ENCODE data around the gene BMS1. TPM values are rescaled to one million over a fixed set of nuclear protein-coding genes. Genes with fewer than 3 reads are reported as not detected.
A peak's percentile ranks its signal among the peaks of the same experiment; 100 is the strongest.

Gene BMS1
- polyA plus RNA-seq, 2 donors: 4.5 to 8.2 TPM

- H3K27me3 ChIP-seq (ENCODE audit: control insufficient read depth in 1 of 2, insufficient read depth in 2 of 2, low read length in 2 of 2): peaks cover 3 to 4% of the 10 kb centered on the region in 2 donors
- 1% methylated on average over 78 to 89 of the region's 89 CpGs for WGBS, 2 donors
- no peaks in the 10 kb centered on the region for H3K36me3 ChIP-seq (ENCODE audit: control insufficient read depth in 2 of 2, insufficient read depth in 2 of 2, low read length in 1 of 2)
- H3K27ac ChIP-seq (ENCODE audit: low read depth in 2 of 2, low read length in 1 of 2): no peak overlapping the region
- H3K4me1 ChIP-seq (ENCODE audit: control insufficient read depth in 2 of 2, insufficient read depth in 2 of 2, low read length in 1 of 2): peaks cover 2 to 16% of the 10 kb centered on the region in 2 donors
- peak overlapping the region; percentile 46 to 52 for H3K4me3 ChIP-seq (ENCODE audit: low read depth in 1 of 2, low read length in 2 of 2)
- H3K9me3 ChIP-seq (ENCODE audit: control insufficient read depth in 2 of 2, insufficient read depth in 1 of 2, low read depth in 1 of 2, low read length in 1 of 2): peaks cover 0 to 2% of the 10 kb centered on the region in 2 donors
Observed at GRCh38 chr10:42754155-42755027, 28.2 kb upstream of the BMS1 start.

GRCh38 chr10:42755028-42755451, 27.6 kb upstream of the BMS1 start:
- H3K27me3 ChIP-seq (ENCODE audit: control insufficient read depth in 1 of 2, insufficient read depth in 2 of 2, low read length in 2 of 2): peaks cover 3 to 4% of the 10 kb centered on the region in 2 donors
- WGBS, 2 donors: 6 to 13% methylated on average over 40 to 45 of the region's 45 CpGs
- no peak overlapping the region for H3K27ac ChIP-seq (ENCODE audit: low read depth in 2 of 2, low read length in 1 of 2)

GRCh38 chr10:42755556-42756093, 27.0 kb upstream of the BMS1 start:
- Histone ChIP-seq H3K27me3 (ENCODE audit: control insufficient read depth in 1 of 2, insufficient read depth in 2 of 2, low read length in 2 of 2) (peaks cover 3 to 4% of the 10 kb centered on the region in 2 donors), H3K27ac (ENCODE audit: low read depth in 2 of 2, low read length in 1 of 2) (no peak overlapping the region), H3K4me1 (ENCODE audit: control insufficient read depth in 2 of 2, insufficient read depth in 2 of 2, low read length in 1 of 2) (peaks cover 2 to 16% of the 10 kb centered on the region in 2 donors), H3K36me3 (ENCODE audit: control insufficient read depth in 2 of 2, insufficient read depth in 2 of 2, low read length in 1 of 2) (no peaks in the 10 kb centered on the region), H3K4me3 (ENCODE audit: low read depth in 1 of 2, low read length in 2 of 2) (no peak overlapping the region), H3K9me3 (ENCODE audit: control insufficient read depth in 2 of 2, insufficient read depth in 1 of 2, low read depth in 1 of 2, low read length in 1 of 2) (peaks cover 0 to 2% of the 10 kb centered on the region in 2 donors)
- WGBS, 2 donors: 69 to 81% methylated on average over 9 to 10 of the region's 10 CpGs

More at GRCh38 chr10:42755028-42755451, 27.6 kb upstream of the BMS1 start:
- Histone ChIP-seq H3K4me3 (ENCODE audit: low read depth in 1 of 2, low read length in 2 of 2) (peak overlapping the region; percentile 46 to 52), H3K4me1 (ENCODE audit: control insufficient read depth in 2 of 2, insufficient read depth in 2 of 2, low read length in 1 of 2) (peaks cover 2 to 16% of the 10 kb centered on the region in 2 donors), H3K9me3 (ENCODE audit: control insufficient read depth in 2 of 2, insufficient read depth in 1 of 2, low read depth in 1 of 2, low read length in 1 of 2) (peaks cover 0 to 2% of the 10 kb centered on the region in 2 donors), H3K36me3 (ENCODE audit: control insufficient read depth in 2 of 2, insufficient read depth in 2 of 2, low read length in 1 of 2) (no peaks in the 10 kb centered on the region)

GRCh38 chr10:42767906-42768305, 14.7 kb upstream of the BMS1 start:
- Histone ChIP-seq H3K27me3 (ENCODE audit: control insufficient read depth in 1 of 2, insufficient read depth in 2 of 2, low read length in 2 of 2) (no peaks in the 10 kb centered on the region), H3K4me1 (ENCODE audit: control insufficient read depth in 2 of 2, insufficient read depth in 2 of 2, low read length in 1 of 2) (no peaks in the 10 kb centered on the region), H3K27ac (ENCODE audit: low read depth in 2 of 2, low read length in 1 of 2) (no peak overlapping the region), H3K36me3 (ENCODE audit: control insufficient read depth in 2 of 2, insufficient read depth in 2 of 2, low read length in 1 of 2) (no peaks in the 10 kb centered on the region), H3K9me3 (ENCODE audit: control insufficient read depth in 2 of 2, insufficient read depth in 1 of 2, low read depth in 1 of 2, low read length in 1 of 2) (peaks cover 0 to 2% of the 10 kb centered on the region in 2 donors), H3K4me3 (ENCODE audit: low read depth in 1 of 2, low read length in 2 of 2) (no peak overlapping the region)
- 86 to 89% methylated on average over 20 of the region's 20 CpGs for WGBS, 2 donors

GRCh38 chr10:42768581-42769152, 13.9 kb upstream of the BMS1 start:
- no peaks in the 10 kb centered on the region for H3K36me3 ChIP-seq (ENCODE audit: control insufficient read depth in 2 of 2, insufficient read depth in 2 of 2, low read length in 1 of 2)
- H3K4me1 ChIP-seq (ENCODE audit: control insufficient read depth in 2 of 2, insufficient read depth in 2 of 2, low read length in 1 of 2): no peaks in the 10 kb centered on the region
- WGBS, 2 donors: 93 to 95% methylated on average over 18 of the region's 18 CpGs
- no peak overlapping the region for H3K27ac ChIP-seq (ENCODE audit: low read depth in 2 of 2, low read length in 1 of 2)
- peaks cover 0 to 2% of the 10 kb centered on the region in 2 donors for H3K9me3 ChIP-seq (ENCODE audit: control insufficient read depth in 2 of 2, insufficient read depth in 1 of 2, low read depth in 1 of 2, low read length in 1 of 2)
- no peaks in the 10 kb centered on the region for H3K27me3 ChIP-seq (ENCODE audit: control insufficient read depth in 1 of 2, insufficient read depth in 2 of 2, low read length in 2 of 2)
- H3K4me3 ChIP-seq (ENCODE audit: low read depth in 1 of 2, low read length in 2 of 2): no peak overlapping the region

- H3K4me1 ChIP-seq (ENCODE audit: control insufficient read depth in 2 of 2, insufficient read depth in 2 of 2, low read length in 1 of 2): no peaks in the 10 kb centered on the region
- no peak overlapping the region for H3K27ac ChIP-seq (ENCODE audit: low read depth in 2 of 2, low read length in 1 of 2)
- WGBS, 2 donors: 88 to 90% methylated on average over 10 of the region's 10 CpGs
- peaks cover 0 to 2% of the 10 kb centered on the region in 2 donors for H3K9me3 ChIP-seq (ENCODE audit: control insufficient read depth in 2 of 2, insufficient read depth in 1 of 2, low read depth in 1 of 2, low read length in 1 of 2)
- no peaks in the 10 kb centered on the region for H3K36me3 ChIP-seq (ENCODE audit: control insufficient read depth in 2 of 2, insufficient read depth in 2 of 2, low read length in 1 of 2)
- H3K27me3 ChIP-seq (ENCODE audit: control insufficient read depth in 1 of 2, insufficient read depth in 2 of 2, low read length in 2 of 2): no peaks in the 10 kb centered on the region
- H3K4me3 ChIP-seq (ENCODE audit: low read depth in 1 of 2, low read length in 2 of 2): no peak overlapping the region
Observed at GRCh38 chr10:42769173-42769572, 13.4 kb upstream of the BMS1 start.

GRCh38 chr10:42769673-42770072, 12.9 kb upstream of the BMS1 start:
- H3K36me3 ChIP-seq (ENCODE audit: control insufficient read depth in 2 of 2, insufficient read depth in 2 of 2, low read length in 1 of 2): no peaks in the 10 kb centered on the region
- H3K4me3 ChIP-seq (ENCODE audit: low read depth in 1 of 2, low read length in 2 of 2): no peak overlapping the region
- H3K27ac ChIP-seq (ENCODE audit: low read depth in 2 of 2, low read length in 1 of 2): no peak overlapping the region
- H3K9me3 ChIP-seq (ENCODE audit: control insufficient read depth in 2 of 2, insufficient read depth in 1 of 2, low read depth in 1 of 2, low read length in 1 of 2): peaks cover 0 to 2% of the 10 kb centered on the region in 2 donors
- no peaks in the 10 kb centered on the region for H3K27me3 ChIP-seq (ENCODE audit: control insufficient read depth in 1 of 2, insufficient read depth in 2 of 2, low read length in 2 of 2)
- no peaks in the 10 kb centered on the region for H3K4me1 ChIP-seq (ENCODE audit: control insufficient read depth in 2 of 2, insufficient read depth in 2 of 2, low read length in 1 of 2)
- 71 to 80% methylated on average over 12 of the region's 12 CpGs for WGBS, 2 donors

- no peak overlapping the region for H3K27ac ChIP-seq (ENCODE audit: low read depth in 2 of 2, low read length in 1 of 2)
- WGBS, 2 donors: 33 to 38% methylated on average over 1 of the region's 1 CpG
- H3K27me3 ChIP-seq (ENCODE audit: control insufficient read depth in 1 of 2, insufficient read depth in 2 of 2, low read length in 2 of 2): no peaks in the 10 kb centered on the region
- peaks cover 0 to 2% of the 10 kb centered on the region in 2 donors for H3K9me3 ChIP-seq (ENCODE audit: control insufficient read depth in 2 of 2, insufficient read depth in 1 of 2, low read depth in 1 of 2, low read length in 1 of 2)
- no peaks in the 10 kb centered on the region for H3K36me3 ChIP-seq (ENCODE audit: control insufficient read depth in 2 of 2, insufficient read depth in 2 of 2, low read length in 1 of 2)
- peaks cover 0 to 1% of the 10 kb centered on the region in 2 donors for H3K4me1 ChIP-seq (ENCODE audit: control insufficient read depth in 2 of 2, insufficient read depth in 2 of 2, low read length in 1 of 2)
- H3K4me3 ChIP-seq (ENCODE audit: low read depth in 1 of 2, low read length in 2 of 2): no peak overlapping the region
Observed at GRCh38 chr10:42776681-42777080, 5.9 kb upstream of the BMS1 start.

- no peak overlapping the region for H3K27ac ChIP-seq (ENCODE audit: low read depth in 2 of 2, low read length in 1 of 2)
- H3K27me3 ChIP-seq (ENCODE audit: control insufficient read depth in 1 of 2, insufficient read depth in 2 of 2, low read length in 2 of 2): no peaks in the 10 kb centered on the region
- no peak overlapping the region for H3K4me3 ChIP-seq (ENCODE audit: low read depth in 1 of 2, low read length in 2 of 2)
- no peaks in the 10 kb centered on the region for H3K9me3 ChIP-seq (ENCODE audit: control insufficient read depth in 2 of 2, insufficient read depth in 1 of 2, low read depth in 1 of 2, low read length in 1 of 2)
- WGBS, 2 donors: 83 to 88% methylated on average over 4 of the region's 4 CpGs
- peaks cover 0 to 2% of the 10 kb centered on the region in 2 donors for H3K4me1 ChIP-seq (ENCODE audit: control insufficient read depth in 2 of 2, insufficient read depth in 2 of 2, low read length in 1 of 2)
- peaks cover 0 to 1% of the 10 kb centered on the region in 2 donors for H3K36me3 ChIP-seq (ENCODE audit: control insufficient read depth in 2 of 2, insufficient read depth in 2 of 2, low read length in 1 of 2)
Observed at GRCh38 chr10:42780456-42780855, 2.1 kb upstream of the BMS1 start.
